Pons (tissue), 1 donor: ENCODE measurements around the gene BET1L.
"Not testable (repeated sequence)": the region's sequence is repeated elsewhere in the genome, so short reads cannot be mapped to it uniquely, and the experiment has no call there.

ENCODE experiments used
- DNase-seq: peaks from one replicate; pipeline ENCODE4 v3.0.0-alpha.2; 2016; ENCODE audit warnings: low spot score

Gene BET1L

GRCh38 chr11:227824-228379 is 20.7 kb upstream of the BET1L start:
- DNase-seq = no peak

GRCh38 chr11:225734-226453 is 18.7 kb upstream of the BET1L start:
- DNase-seq = no peak

- no peak for DNase-seq
Measured at GRCh38 chr11:224424-224823, 17.2 kb upstream of the BET1L start.

GRCh38 chr11:223884-224283 is 16.7 kb upstream of the BET1L start:
- DNase-seq = no peak

GRCh38 chr11:223026-223789 is 16.0 kb upstream of the BET1L start:
- no peak for DNase-seq

GRCh38 chr11:221998-222789 is 15.0 kb upstream of the BET1L start:
- no peak for DNase-seq

GRCh38 chr11:221539-221938 is 14.3 kb upstream of the BET1L start:
- no peak for DNase-seq

GRCh38 chr11:220641-221215 is 13.5 kb upstream of the BET1L start:
- not testable (repeated sequence) for DNase-seq

GRCh38 chr11:218815-219593 is 11.8 kb upstream of the BET1L start:
- no peak for DNase-seq

GRCh38 chr11:217704-218103 is 10.5 kb upstream of the BET1L start:
- no peak for DNase-seq

- DNase-seq = no peak
Measured at GRCh38 chr11:216081-216974, 9.1 kb upstream of the BET1L start.

- DNase-seq = no peak
Measured at GRCh38 chr11:215581-216037, 8.4 kb upstream of the BET1L start.

GRCh38 chr11:214083-214482 is 6.9 kb upstream of the BET1L start:
- no peak for DNase-seq

- DNase-seq = no peak
Measured at GRCh38 chr11:213111-213510, 5.9 kb upstream of the BET1L start.

- DNase-seq = no peak
Measured at GRCh38 chr11:212150-213100, 5.2 kb upstream of the BET1L start.

GRCh38 chr11:211741-212140 is 4.5 kb upstream of the BET1L start:
- DNase-seq = no peak

- DNase-seq = no peak
Measured at GRCh38 chr11:211295-211694, 4.1 kb upstream of the BET1L start.

- no peak for DNase-seq
Measured at GRCh38 chr11:210803-211180, 3.6 kb upstream of the BET1L start.
